H9 (cell line): Measurements from ENCODE around the gene CD79B. TPM values are rescaled to one million over a fixed set of nuclear protein-coding genes. Genes with fewer than 3 reads are reported as not detected.
A peak's percentile ranks its signal among the peaks of the same experiment; 100 is the strongest.

Source experiments
- DNase-seq: peaks from one replicate; pipeline ENCODE4 v3.0.0-alpha.2; 2017
- H2AFZ ChIP-seq: one replicate; pipeline ENCODE4 v1.6.1; 2013; ENCODE audit warnings: mild to moderate bottlenecking, low read length, control low read depth, moderate library complexity
- H2AK5ac ChIP-seq: 2 replicates; pipeline ENCODE4 v1.6.1; 2013; ENCODE audit warnings: low read length, control low read depth, mixed read lengths; ENCODE audit not compliant: insufficient read length
- H2BK120ac ChIP-seq: one replicate; pipeline ENCODE4 v1.6.1; 2013; ENCODE audit warnings: low read depth, mild to moderate bottlenecking, low read length, control low read depth, inconsistent platforms; ENCODE audit not compliant: poor library complexity, severe bottlenecking
- H2BK12ac ChIP-seq: 2 replicates; pipeline ENCODE4 v1.6.1; 2013; ENCODE audit warnings: low read length, control low read depth, mixed read lengths, low read depth; ENCODE audit not compliant: insufficient read length
- H2BK15ac ChIP-seq: 2 replicates; pipeline ENCODE4 v1.6.1; 2013; ENCODE audit warnings: low read depth, low read length, control low read depth
- H2BK20ac ChIP-seq: one replicate; pipeline ENCODE4 v1.6.1; 2013; ENCODE audit warnings: low read depth, mild to moderate bottlenecking, low read length, control low read depth, inconsistent platforms; ENCODE audit not compliant: poor library complexity, severe bottlenecking
- H2BK5ac ChIP-seq: 2 replicates; pipeline ENCODE4 v1.6.1; 2013; ENCODE audit warnings: low read length, control low read depth, mixed read lengths; ENCODE audit not compliant: insufficient read length
- H3K14ac ChIP-seq: 2 replicates; pipeline ENCODE4 v1.6.1; 2013; ENCODE audit warnings: low read length, control low read depth; ENCODE audit not compliant: insufficient read depth
- H3K18ac ChIP-seq: 2 replicates; pipeline ENCODE4 v1.6.1; 2013; ENCODE audit warnings: low read depth, mild to moderate bottlenecking, mixed read lengths, low read length, control low read depth; ENCODE audit not compliant: insufficient read length
- H3K23ac ChIP-seq: 2 replicates; pipeline ENCODE4 v1.6.1; 2013; ENCODE audit warnings: low read length, control low read depth, mixed read lengths, low read depth; ENCODE audit not compliant: insufficient read length
- H3K23me2 ChIP-seq: 2 replicates; pipeline ENCODE4 v1.6.1; 2013; ENCODE audit warnings: low read depth, mild to moderate bottlenecking, mixed read lengths, low read length, control low read depth; ENCODE audit not compliant: insufficient read length, poor library complexity, severe bottlenecking
- H3K27ac ChIP-seq: 2 replicates; pipeline ENCODE4 v1.5.1; 2013; ENCODE audit warnings: low read length, control low read depth, mixed read lengths, low read depth; ENCODE audit not compliant: insufficient read length
- H3K27me3 ChIP-seq: 2 replicates; pipeline ENCODE4 v1.6.1; 2013; ENCODE audit warnings: low read length, control low read depth, inconsistent platforms; ENCODE audit not compliant: insufficient read depth
- H3K4ac ChIP-seq: 2 replicates; pipeline ENCODE4 v1.6.1; 2013; ENCODE audit warnings: low read depth, mild to moderate bottlenecking, control low read depth, inconsistent platforms, low read length, moderate library complexity
- H3K4me1 ChIP-seq: 2 replicates; pipeline ENCODE4 v1.6.1; 2013; ENCODE audit warnings: low read length, control low read depth, inconsistent platforms; ENCODE audit not compliant: insufficient read depth
- H3K4me2 ChIP-seq: 2 replicates; pipeline ENCODE4 v1.6.1; 2013; ENCODE audit warnings: low read length, control low read depth, mixed read lengths; ENCODE audit not compliant: insufficient read length, insufficient read depth
- H3K56ac ChIP-seq: 2 replicates; pipeline ENCODE4 v1.6.1; 2013; ENCODE audit warnings: low read depth, mild to moderate bottlenecking, mixed read lengths, low read length, control low read depth; ENCODE audit not compliant: insufficient read length
- H3K79me1 ChIP-seq: 2 replicates; pipeline ENCODE4 v1.6.1; 2013; ENCODE audit warnings: low read depth, mild to moderate bottlenecking, moderate library complexity, low read length, control low read depth, inconsistent platforms; ENCODE audit not compliant: insufficient read depth, poor library complexity, severe bottlenecking
- H3K79me2 ChIP-seq: 2 replicates; pipeline ENCODE4 v1.6.1; 2013; ENCODE audit warnings: low read length, control low read depth, inconsistent platforms; ENCODE audit not compliant: insufficient read depth
- H3K9ac ChIP-seq: 2 replicates; pipeline ENCODE4 v1.6.1; 2013; ENCODE audit warnings: low read length, control low read depth, mixed read lengths; ENCODE audit not compliant: insufficient read length; ENCODE audit errors: extremely low read depth
- H3K9me3 ChIP-seq: one replicate; pipeline ENCODE4 v1.6.1; 2013; ENCODE audit warnings: low read depth, low read length, inconsistent platforms; ENCODE audit not compliant: control insufficient read depth
- H3T11ph ChIP-seq: one replicate; pipeline ENCODE4 v1.6.1; 2013; ENCODE audit warnings: mild to moderate bottlenecking, low read length, control low read depth, inconsistent platforms
- H4K20me1 ChIP-seq: one replicate; pipeline ENCODE4 v1.6.1; 2013; ENCODE audit not compliant: control insufficient read depth, insufficient read length, insufficient read depth
- H4K5ac ChIP-seq: 2 replicates; pipeline ENCODE4 v1.6.1; 2013; ENCODE audit warnings: low read depth, mild to moderate bottlenecking, mixed read lengths, low read length, control low read depth; ENCODE audit not compliant: insufficient read length
- H4K8ac ChIP-seq: replicated peaks from 2 replicates; pipeline ENCODE4 v1.6.1; 2013; ENCODE audit warnings: low read length, control low read depth, mixed read lengths, low read depth; ENCODE audit not compliant: insufficient read length
- H4K91ac ChIP-seq: 2 replicates; pipeline ENCODE4 v1.6.1; 2013; ENCODE audit warnings: low read depth, mild to moderate bottlenecking, moderate library complexity, mixed read lengths, low read length, control low read depth; ENCODE audit not compliant: insufficient read length
- H3K27ac Mint-ChIP-seq, 3 experiments: 2 replicates in 2 of 3; 3 replicates in 1 of 3; pipeline ENCODE4 v1.8.0; 2020 to 2021; ENCODE audit warnings: mixed read lengths in 3 of 3, mild to moderate bottlenecking in 1 of 3, moderate library complexity in 1 of 3
- H3K27me3 Mint-ChIP-seq: 2 replicates; pipeline ENCODE4 v1.8.0; 2021; ENCODE audit warnings: low read depth, mild to moderate bottlenecking, moderate library complexity, mixed read lengths
- H3K36me3 Mint-ChIP-seq, 3 experiments: 2 replicates in 2 of 3; 3 replicates in 1 of 3; pipeline ENCODE4 v1.8.0; 2020 to 2021; ENCODE audit warnings: low read depth in 3 of 3, mixed read lengths in 3 of 3; ENCODE audit not compliant: insufficient read depth in 1 of 3
- H3K4me1 Mint-ChIP-seq, 2 experiments: 2 replicates each; pipeline ENCODE4 v1.8.0; 2020; ENCODE audit warnings: mixed read lengths in 2 of 2
- H3K4me3 Mint-ChIP-seq, 2 experiments: 2 replicates in 1 of 2; 3 replicates in 1 of 2; pipeline ENCODE4 v1.8.0; 2020 to 2021; ENCODE audit warnings: mild to moderate bottlenecking in 2 of 2, mixed read lengths in 2 of 2, moderate library complexity in 1 of 2
- H3K9me3 Mint-ChIP-seq, 2 experiments: 2 replicates in 1 of 2; 3 replicates in 1 of 2; pipeline ENCODE4 v1.8.0; 2020; ENCODE audit warnings: mild to moderate bottlenecking in 2 of 2, mixed read lengths in 2 of 2, moderate library complexity in 1 of 2
- whole genome bisulfite sequencing: extraction: QIAGEN DNeasy Blood & Tissue Kit; methylation state at CpG from one replicate; pipeline ENCODE4 v1.1.7; 2013; ENCODE audit warnings: missing lambda C conversion rate, low lambda C conversion rate, mixed read lengths; ENCODE audit not compliant: insufficient read length; ENCODE audit errors: extremely low coverage; 5-methylcytosine and 5-hydroxymethylcytosine counted together
- total RNA-seq: library from RNA; stranded (reverse); gene quantifications from 2 replicates; pipeline ENCODE4 v1.2.1, GENCODE V29; 2021
- TF ChIP-seq, protein P1 (sequence below): fragments of 200-600 bp; sonication (generic); conservative IDR thresholded peaks from 3 replicates; pipeline ENCODE4 v1.8.0; 2021; ENCODE audit warnings: antibody characterized with exemption, mild to moderate bottlenecking

The CD79B gene
- total RNA-seq, 1 experiment from 2014 or later: 0.96 TPM

DNA sequence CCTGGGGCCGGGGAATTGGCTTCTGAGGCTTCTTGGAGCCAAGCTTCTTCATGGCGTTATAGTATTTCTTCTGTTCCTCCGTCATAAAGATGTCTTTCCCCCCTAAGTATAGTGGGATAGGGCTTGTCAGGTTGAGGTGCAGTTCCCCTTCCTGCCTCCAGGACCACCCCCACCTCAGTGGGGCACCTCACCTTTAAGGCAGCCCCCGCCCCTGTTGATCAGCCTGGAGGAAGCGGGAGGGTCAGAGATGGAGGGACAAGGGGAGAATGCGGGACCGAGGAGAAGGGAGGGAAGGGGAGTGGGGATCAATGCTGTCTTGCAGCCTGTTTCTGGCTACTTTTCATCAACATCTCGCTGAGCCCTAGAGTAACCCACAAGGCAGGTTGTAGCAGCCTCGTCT lies 11.6 kb upstream of the CD79B start:
- Histone ChIP-seq H2BK5ac (no peak overlapping the region), H3K4me2 (no peak overlapping the region), H3K56ac (no peak overlapping the region), H3K4ac (no peak overlapping the region), H3K79me2 (no peaks in the 10 kb centered on the region), H2BK120ac (no peak overlapping the region), H4K8ac (no peak overlapping the region), H3K4me1 (no peaks in the 10 kb centered on the region), H3K9me3 (no peaks in the 10 kb centered on the region), H2AK5ac (no peak overlapping the region), H2BK15ac (no peak overlapping the region), H3K14ac (no peak overlapping the region), H4K20me1 (no peaks in the 10 kb centered on the region), H4K91ac (no peak overlapping the region), H3K27me3 (no peaks in the 10 kb centered on the region), H3K9ac (no peak overlapping the region), H3K79me1 (no peaks in the 10 kb centered on the region), H3K23me2 (no peaks in the 10 kb centered on the region), H2BK20ac (no peak overlapping the region), H2BK12ac (no peak overlapping the region), H3T11ph (no peak overlapping the region), H3K23ac (no peak overlapping the region), H2AFZ (no peak overlapping the region), H3K18ac (no peak overlapping the region), H4K5ac (no peak overlapping the region), H3K27ac (no peak overlapping the region)
- DNase-seq: no peak
- WGBS: no CpG with 5 or more reads among the region's 9 CpGs
- peaks cover 2 to 13% of the 10 kb centered on the region in 2 experiments; a peak in 2 of 4 replicates for H3K4me1 Mint-ChIP-seq
- no peaks in the 10 kb centered on the region for H3K9me3 Mint-ChIP-seq
- peaks cover 3% of the 10 kb centered on the region; the same call in 1 of the 2 replicates for H3K27me3 Mint-ChIP-seq
- H3K27ac Mint-ChIP-seq: peak overlapping the region in 1 of 3 experiments; percentile 94; a peak in 2 of 7 replicates
- H3K36me3 Mint-ChIP-seq: peaks cover 9 to 26% (median 11%) of the 10 kb centered on the region in 3 experiments; a peak in 6 of 7 replicates
- no peak overlapping the region for H3K4me3 Mint-ChIP-seq
- TF ChIP-seq, protein P1, sequence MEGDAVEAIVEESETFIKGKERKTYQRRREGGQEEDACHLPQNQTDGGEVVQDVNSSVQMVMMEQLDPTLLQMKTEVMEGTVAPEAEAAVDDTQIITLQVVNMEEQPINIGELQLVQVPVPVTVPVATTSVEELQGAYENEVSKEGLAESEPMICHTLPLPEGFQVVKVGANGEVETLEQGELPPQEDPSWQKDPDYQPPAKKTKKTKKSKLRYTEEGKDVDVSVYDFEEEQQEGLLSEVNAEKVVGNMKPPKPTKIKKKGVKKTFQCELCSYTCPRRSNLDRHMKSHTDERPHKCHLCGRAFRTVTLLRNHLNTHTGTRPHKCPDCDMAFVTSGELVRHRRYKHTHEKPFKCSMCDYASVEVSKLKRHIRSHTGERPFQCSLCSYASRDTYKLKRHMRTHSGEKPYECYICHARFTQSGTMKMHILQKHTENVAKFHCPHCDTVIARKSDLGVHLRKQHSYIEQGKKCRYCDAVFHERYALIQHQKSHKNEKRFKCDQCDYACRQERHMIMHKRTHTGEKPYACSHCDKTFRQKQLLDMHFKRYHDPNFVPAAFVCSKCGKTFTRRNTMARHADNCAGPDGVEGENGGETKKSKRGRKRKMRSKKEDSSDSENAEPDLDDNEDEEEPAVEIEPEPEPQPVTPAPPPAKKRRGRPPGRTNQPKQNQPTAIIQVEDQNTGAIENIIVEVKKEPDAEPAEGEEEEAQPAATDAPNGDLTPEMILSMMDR: peak; percentile 42; the same call in 2 of the 3 replicates
